ENCODE measurements around the gene CIAO3. TPM values are rescaled to one million over a fixed set of nuclear protein-coding genes. Genes with fewer than 3 reads are reported as not detected.
A peak's percentile ranks its signal among the peaks of the same experiment; 100 is the strongest.

The CIAO3 gene
- total RNA-seq, 1 experiment from 2014 or later, result 51.9 TPM

- no peaks in the 10 kb centered on the region for H3K27me3 Mint-ChIP-seq (ENCODE audit: unreplicated experiment)
- BruUV-seq (replicated peaks), result no TSS peak
- CTCF ChIA-PET, result interaction anchor here (1.0 to 1.3 kb wide), 2 partner anchors 9 to 15 kb away, joined by 5 to 6 read pairs; no protein-coding TSS in a partner anchor
- H3K27ac Mint-ChIP-seq (ENCODE audit: unreplicated experiment), result peak within 1 kb of the TSS; percentile 77
- H3K4me3 Mint-ChIP-seq (ENCODE audit: low read depth, unreplicated experiment), result peak within 1 kb of the TSS; percentile 84
- H3K4me1 Mint-ChIP-seq (ENCODE audit: low read depth, unreplicated experiment), result peaks cover 25% of the 10 kb centered on the region
- intact Hi-C loops (cut with micrococcal nuclease; ENCODE audit: unreplicated experiment), result no loop called here
- DNase-seq, result peak; percentile 96
- no peak for TF ChIP-seq CTCF (IDR thresholded peaks at IDR 0.05; ENCODE audit: unreplicated experiment)
- H3K9me3 Mint-ChIP-seq (ENCODE audit: low read depth, unreplicated experiment), result no peaks in the 10 kb centered on the region
- peaks cover 78% of the 10 kb centered on the region for H3K36me3 Mint-ChIP-seq (ENCODE audit: insufficient read depth, unreplicated experiment)
These were observed 19.6 kb downstream of the CIAO3 start, which contains the start of gene ANTKMT for GRCh38 chr16:720990-721764. Gene ANTKMT, plus strand, starts transcription at chr16:721146. Its CDS starts 129 bp downstream, at chr16:721275.

GRCh38 chr16:720447-720989 lies 20.3 kb downstream of the CIAO3 start:
- peak overlapping the region; percentile 77 for H3K27ac Mint-ChIP-seq (ENCODE audit: unreplicated experiment)
- H3K4me3 Mint-ChIP-seq (ENCODE audit: low read depth, unreplicated experiment), result peak overlapping the region; percentile 84
- TF ChIP-seq CTCF (IDR thresholded peaks at IDR 0.05; ENCODE audit: unreplicated experiment), result no peak
- peaks cover 78% of the 10 kb centered on the region for H3K36me3 Mint-ChIP-seq (ENCODE audit: insufficient read depth, unreplicated experiment)
- peaks cover 27% of the 10 kb centered on the region for H3K4me1 Mint-ChIP-seq (ENCODE audit: low read depth, unreplicated experiment)
- intact Hi-C loops (cut with micrococcal nuclease; ENCODE audit: unreplicated experiment), result no loop called here
- DNase-seq, result peak; percentile 50
- no TSS peak for BruUV-seq (replicated peaks)
- no peaks in the 10 kb centered on the region for H3K9me3 Mint-ChIP-seq (ENCODE audit: low read depth, unreplicated experiment)
- no peaks in the 10 kb centered on the region for H3K27me3 Mint-ChIP-seq (ENCODE audit: unreplicated experiment)
- CTCF ChIA-PET, result interaction anchor here (0.7 to 1.3 kb wide), 8 partner anchors 8 to 316 kb away, joined by 3 to 6 read pairs (median 4); partner anchors contain the start of genes CHTF18, MSLN and RPUSD1

GRCh38 chr16:719815-720446 lies 20.9 kb downstream of the CIAO3 start:
- no peaks in the 10 kb centered on the region for H3K9me3 Mint-ChIP-seq (ENCODE audit: low read depth, unreplicated experiment)
- DNase-seq, result peak; percentile 62
- CTCF ChIA-PET, result interaction anchor here (0.6 to 1.2 kb wide), 9 partner anchors 20 to 317 kb away, joined by 3 to 5 read pairs (median 4); partner anchors contain the start of genes CHTF18, CIAO3, MSLN and RPUSD1
- TSS peak; percentile 74 for BruUV-seq (replicated peaks)
- peak overlapping the region; percentile 84 for H3K4me3 Mint-ChIP-seq (ENCODE audit: low read depth, unreplicated experiment)
- H3K4me1 Mint-ChIP-seq (ENCODE audit: low read depth, unreplicated experiment), result peaks cover 27% of the 10 kb centered on the region
- peak; percentile 45 for TF ChIP-seq CTCF (IDR thresholded peaks at IDR 0.05; ENCODE audit: unreplicated experiment)
- intact Hi-C loops (cut with micrococcal nuclease; ENCODE audit: unreplicated experiment), result no loop called here
- H3K27ac Mint-ChIP-seq (ENCODE audit: unreplicated experiment), result peak overlapping the region; percentile 77
- H3K27me3 Mint-ChIP-seq (ENCODE audit: unreplicated experiment), result no peaks in the 10 kb centered on the region
- H3K36me3 Mint-ChIP-seq (ENCODE audit: insufficient read depth, unreplicated experiment), result peaks cover 77% of the 10 kb centered on the region

GRCh38 chr16:718922-719321 lies 21.9 kb downstream of the CIAO3 start:
- no peak for DNase-seq
- BruUV-seq (replicated peaks), result no TSS peak
- intact Hi-C loops (cut with micrococcal nuclease; ENCODE audit: unreplicated experiment), result no loop called here
- Mint-ChIP-seq H3K36me3 (ENCODE audit: insufficient read depth, unreplicated experiment) (peaks cover 82% of the 10 kb centered on the region), H3K4me3 (ENCODE audit: low read depth, unreplicated experiment) (peak overlapping the region; percentile 84), H3K9me3 (ENCODE audit: low read depth, unreplicated experiment) (no peaks in the 10 kb centered on the region), H3K4me1 (ENCODE audit: low read depth, unreplicated experiment) (peaks cover 27% of the 10 kb centered on the region), H3K27me3 (ENCODE audit: unreplicated experiment) (no peaks in the 10 kb centered on the region), H3K27ac (ENCODE audit: unreplicated experiment) (peak overlapping the region; percentile 77)
- TF ChIP-seq CTCF (IDR thresholded peaks at IDR 0.05; ENCODE audit: unreplicated experiment), result no peak
- CTCF ChIA-PET, result interaction anchor here (1.2 kb wide), 1 partner anchor 42 kb away, joined by 4 read pairs; the partner anchor contains the start of gene MSLN

Data from Calu3 (cell line).